T-helper 1 cell (primary cell): Measurements from ENCODE around the gene RHOU.

ENCODE experiments used
- DNase-seq, 5 donors: peaks; one replicate each; pipeline ENCODE4 v3.0.0-alpha.2; 2012 to 2020

Gene RHOU

GRCh38 chr1:228737601-228738041 lies 2.3 kb downstream of the RHOU start:
- no peak for DNase-seq

GRCh38 chr1:228739826-228740225 lies 4.5 kb downstream of the RHOU start:
- no peak for DNase-seq

GRCh38 chr1:228740543-228741317 lies 5.5 kb downstream of the RHOU start:
- DNase-seq = no peak

GRCh38 chr1:228742281-228742860 lies 7.1 kb downstream of the RHOU start:
- DNase-seq = no peak

GRCh38 chr1:228743405-228743804 lies 8.1 kb downstream of the RHOU start:
- no peak for DNase-seq

- DNase-seq = no peak
Measured at GRCh38 chr1:228744356-228744755, 9.1 kb downstream of the RHOU start.

- no peak for DNase-seq
Measured at GRCh38 chr1:228744918-228745317, 9.6 kb downstream of the RHOU start.

GRCh38 chr1:228745497-228745896 lies 10.2 kb downstream of the RHOU start:
- no peak for DNase-seq

GRCh38 chr1:228747301-228747935 lies 12.1 kb downstream of the RHOU start:
- DNase-seq = no peak

GRCh38 chr1:228748029-228748428 lies 12.8 kb downstream of the RHOU start:
- DNase-seq = no peak

- DNase-seq = peak in 1 of 5 donors; percentile 83
Measured at GRCh38 chr1:228748431-228748830, 13.2 kb downstream of the RHOU start.

GRCh38 chr1:228749765-228750164 lies 14.5 kb downstream of the RHOU start:
- no peak for DNase-seq

GRCh38 chr1:228750915-228751314 lies 15.6 kb downstream of the RHOU start:
- no peak for DNase-seq

- DNase-seq = peak in 1 of 5 donors; percentile 47
Measured at GRCh38 chr1:228751360-228752098, 16.2 kb downstream of the RHOU start.

GRCh38 chr1:228752258-228752657 lies 17.0 kb downstream of the RHOU start:
- DNase-seq = no peak

- DNase-seq = no peak
Measured at GRCh38 chr1:228752675-228753265, 17.5 kb downstream of the RHOU start.

GRCh38 chr1:228753287-228753686 lies 18.0 kb downstream of the RHOU start:
- no peak for DNase-seq

- no peak for DNase-seq
Measured at GRCh38 chr1:228753786-228754360, 18.6 kb downstream of the RHOU start.

GRCh38 chr1:228754646-228755268 lies 19.5 kb downstream of the RHOU start:
- no peak for DNase-seq

- no peak for DNase-seq
Measured at GRCh38 chr1:228755800-228756199, 20.5 kb downstream of the RHOU start.

- DNase-seq = no peak
Measured at GRCh38 chr1:228756457-228756856, 21.2 kb downstream of the RHOU start.

- no peak for DNase-seq
Measured at GRCh38 chr1:228758447-228758846, 23.2 kb downstream of the RHOU start.
